ENCODE measurements around the gene IPO4. TPM values are rescaled to one million over a fixed set of nuclear protein-coding genes. Genes with fewer than 3 reads are reported as not detected.

Gene IPO4
- total and polyA plus RNA-seq, 10 of the 15 experiments (the other 5 are each of a cell fraction or from before 2014, with no cell fraction given), result 7.8 to 139 (median 37.6) TPM

- peak; percentile 100 for TF ChIP-seq ZBTB40 (IDR thresholded peaks at IDR 0.05; ENCODE audit: borderline replicate concordance)
- peak; percentile 38; the same call in 1 of the 2 replicates for TF ChIP-seq ZBED1 (IDR thresholded peaks at IDR 0.05; ENCODE audit: borderline replicate concordance)
- TF ChIP-seq BACH1 (IDR thresholded peaks at IDR 0.05; ENCODE audit: borderline replicate concordance), result peak; percentile 51; the same call in 1 of the 2 replicates
- TF ChIP-seq, protein P1, sequence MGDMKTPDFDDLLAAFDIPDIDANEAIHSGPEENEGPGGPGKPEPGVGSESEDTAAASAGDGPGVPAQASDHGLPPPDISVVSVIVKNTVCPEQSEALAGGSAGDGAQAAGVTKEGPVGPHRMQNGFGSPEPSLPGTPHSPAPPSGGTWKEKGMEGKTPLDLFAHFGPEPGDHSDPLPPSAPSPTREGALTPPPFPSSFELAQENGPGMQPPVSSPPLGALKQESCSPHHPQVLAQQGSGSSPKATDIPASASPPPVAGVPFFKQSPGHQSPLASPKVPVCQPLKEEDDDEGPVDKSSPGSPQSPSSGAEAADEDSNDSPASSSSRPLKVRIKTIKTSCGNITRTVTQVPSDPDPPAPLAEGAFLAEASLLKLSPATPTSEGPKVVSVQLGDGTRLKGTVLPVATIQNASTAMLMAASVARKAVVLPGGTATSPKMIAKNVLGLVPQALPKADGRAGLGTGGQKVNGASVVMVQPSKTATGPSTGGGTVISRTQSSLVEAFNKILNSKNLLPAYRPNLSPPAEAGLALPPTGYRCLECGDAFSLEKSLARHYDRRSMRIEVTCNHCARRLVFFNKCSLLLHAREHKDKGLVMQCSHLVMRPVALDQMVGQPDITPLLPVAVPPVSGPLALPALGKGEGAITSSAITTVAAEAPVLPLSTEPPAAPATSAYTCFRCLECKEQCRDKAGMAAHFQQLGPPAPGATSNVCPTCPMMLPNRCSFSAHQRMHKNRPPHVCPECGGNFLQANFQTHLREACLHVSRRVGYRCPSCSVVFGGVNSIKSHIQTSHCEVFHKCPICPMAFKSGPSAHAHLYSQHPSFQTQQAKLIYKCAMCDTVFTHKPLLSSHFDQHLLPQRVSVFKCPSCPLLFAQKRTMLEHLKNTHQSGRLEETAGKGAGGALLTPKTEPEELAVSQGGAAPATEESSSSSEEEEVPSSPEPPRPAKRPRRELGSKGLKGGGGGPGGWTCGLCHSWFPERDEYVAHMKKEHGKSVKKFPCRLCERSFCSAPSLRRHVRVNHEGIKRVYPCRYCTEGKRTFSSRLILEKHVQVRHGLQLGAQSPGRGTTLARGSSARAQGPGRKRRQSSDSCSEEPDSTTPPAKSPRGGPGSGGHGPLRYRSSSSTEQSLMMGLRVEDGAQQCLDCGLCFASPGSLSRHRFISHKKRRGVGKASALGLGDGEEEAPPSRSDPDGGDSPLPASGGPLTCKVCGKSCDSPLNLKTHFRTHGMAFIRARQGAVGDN (IDR thresholded peaks at IDR 0.05), result peak; percentile 59; the same call in 1 of the 2 replicates
- peak; percentile 97 for TF ChIP-seq ZNF207 (IDR thresholded peaks at IDR 0.05; ENCODE audit: borderline replicate concordance)
- no peak for TF ChIP-seq NR2C2 (IDR thresholded peaks at IDR 0.05; ENCODE audit: borderline replicate concordance, control insufficient read depth, insufficient read length, low read depth)
- TF ChIP-seq BHLHE40 (IDR thresholded peaks at IDR 0.05; ENCODE audit: borderline replicate concordance in 1 of 2, low read depth in 2 of 2, low read length in 1 of 2), result peak; percentile 96 to 97
- peak; percentile 88 for TF ChIP-seq LARP7 (IDR thresholded peaks at IDR 0.05)
- TF ChIP-seq HSF1 (IDR thresholded peaks at IDR 0.05; ENCODE audit: low read depth, low read length), result peak; percentile 88; the same call in 1 of the 2 replicates
- no peak for TF ChIP-seq JUNB (IDR thresholded peaks at IDR 0.05)
- peak; percentile 78 for TF ChIP-seq IKZF1 (conservative IDR thresholded peaks at IDR 0.05)
- no peak for TF ChIP-seq ZNF217 (IDR thresholded peaks at IDR 0.05)
- peak; percentile 84 for TF ChIP-seq RELB (IDR thresholded peaks at IDR 0.05; ENCODE audit: low read depth)
- TF ChIP-seq YBX1 (IDR thresholded peaks at IDR 0.05), result no peak
- peak; percentile 95 for TF ChIP-seq STAT3 (IDR thresholded peaks at IDR 0.05; ENCODE audit: low read depth, low read length)
- TF ChIP-seq WRNIP1 (IDR thresholded peaks at IDR 0.05; ENCODE audit: borderline replicate concordance, low read depth, low read length), result peak; percentile 100
Measured at GRCh38 chr14:24188251-24189058, at the start of gene IPO4 (continued).

Measured in GM12878 (cell line).